ENCODE results near the gene LAMP5. TPM values are rescaled to one million over a fixed set of nuclear protein-coding genes. Genes with fewer than 3 reads are reported as not detected.

Gene LAMP5
- polyA plus RNA-seq, 1 donor from 2014 or later, result 0.43 TPM

DNA sequence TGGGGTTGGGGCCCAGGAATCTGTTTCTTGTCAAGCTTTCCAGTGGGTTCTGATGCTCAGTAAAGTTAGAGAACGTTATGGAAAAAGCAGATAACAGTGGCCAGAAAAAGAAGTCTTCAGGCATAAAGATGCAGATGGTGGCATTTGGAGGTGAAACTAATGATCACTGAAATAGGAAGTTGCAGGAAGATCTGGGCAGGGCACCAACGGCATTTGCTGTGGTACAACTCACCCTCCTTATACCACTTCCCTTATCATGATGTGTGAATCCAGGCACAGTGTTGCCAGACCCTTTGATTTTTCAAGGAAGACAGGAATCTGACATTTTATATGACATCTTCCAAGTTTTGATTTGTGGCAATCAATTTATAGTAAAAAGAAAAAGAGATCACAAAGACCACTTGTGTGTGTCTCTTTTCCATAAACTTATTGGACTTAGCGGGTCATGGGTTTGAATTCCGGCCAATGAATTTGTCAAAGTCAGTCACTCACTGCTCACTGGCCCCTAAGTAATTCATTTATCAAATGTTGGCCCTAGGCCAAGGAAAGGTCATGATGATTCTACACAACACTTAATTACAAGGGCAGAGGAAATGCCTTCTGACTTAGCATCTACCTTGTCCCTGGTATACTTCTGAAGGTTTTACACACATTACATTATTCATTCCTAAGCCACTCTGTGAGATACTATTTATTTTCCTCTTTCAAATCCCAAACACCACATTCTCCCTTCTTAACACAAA is 37.6 kb downstream of the LAMP5 start:
- no peak overlapping the region for H3K4me2 ChIP-seq (ENCODE audit: low read length)
- no peak for TF ChIP-seq TAF1 (IDR thresholded peaks at IDR 0.05; ENCODE audit: low read depth)
- TF ChIP-seq, protein P1, sequence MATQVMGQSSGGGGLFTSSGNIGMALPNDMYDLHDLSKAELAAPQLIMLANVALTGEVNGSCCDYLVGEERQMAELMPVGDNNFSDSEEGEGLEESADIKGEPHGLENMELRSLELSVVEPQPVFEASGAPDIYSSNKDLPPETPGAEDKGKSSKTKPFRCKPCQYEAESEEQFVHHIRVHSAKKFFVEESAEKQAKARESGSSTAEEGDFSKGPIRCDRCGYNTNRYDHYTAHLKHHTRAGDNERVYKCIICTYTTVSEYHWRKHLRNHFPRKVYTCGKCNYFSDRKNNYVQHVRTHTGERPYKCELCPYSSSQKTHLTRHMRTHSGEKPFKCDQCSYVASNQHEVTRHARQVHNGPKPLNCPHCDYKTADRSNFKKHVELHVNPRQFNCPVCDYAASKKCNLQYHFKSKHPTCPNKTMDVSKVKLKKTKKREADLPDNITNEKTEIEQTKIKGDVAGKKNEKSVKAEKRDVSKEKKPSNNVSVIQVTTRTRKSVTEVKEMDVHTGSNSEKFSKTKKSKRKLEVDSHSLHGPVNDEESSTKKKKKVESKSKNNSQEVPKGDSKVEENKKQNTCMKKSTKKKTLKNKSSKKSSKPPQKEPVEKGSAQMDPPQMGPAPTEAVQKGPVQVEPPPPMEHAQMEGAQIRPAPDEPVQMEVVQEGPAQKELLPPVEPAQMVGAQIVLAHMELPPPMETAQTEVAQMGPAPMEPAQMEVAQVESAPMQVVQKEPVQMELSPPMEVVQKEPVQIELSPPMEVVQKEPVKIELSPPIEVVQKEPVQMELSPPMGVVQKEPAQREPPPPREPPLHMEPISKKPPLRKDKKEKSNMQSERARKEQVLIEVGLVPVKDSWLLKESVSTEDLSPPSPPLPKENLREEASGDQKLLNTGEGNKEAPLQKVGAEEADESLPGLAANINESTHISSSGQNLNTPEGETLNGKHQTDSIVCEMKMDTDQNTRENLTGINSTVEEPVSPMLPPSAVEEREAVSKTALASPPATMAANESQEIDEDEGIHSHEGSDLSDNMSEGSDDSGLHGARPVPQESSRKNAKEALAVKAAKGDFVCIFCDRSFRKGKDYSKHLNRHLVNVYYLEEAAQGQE (IDR thresholded peaks at IDR 0.05; ENCODE audit: borderline replicate concordance), result no peak
- H3K9ac ChIP-seq (ENCODE audit: low read length), result no peak overlapping the region

DNA sequence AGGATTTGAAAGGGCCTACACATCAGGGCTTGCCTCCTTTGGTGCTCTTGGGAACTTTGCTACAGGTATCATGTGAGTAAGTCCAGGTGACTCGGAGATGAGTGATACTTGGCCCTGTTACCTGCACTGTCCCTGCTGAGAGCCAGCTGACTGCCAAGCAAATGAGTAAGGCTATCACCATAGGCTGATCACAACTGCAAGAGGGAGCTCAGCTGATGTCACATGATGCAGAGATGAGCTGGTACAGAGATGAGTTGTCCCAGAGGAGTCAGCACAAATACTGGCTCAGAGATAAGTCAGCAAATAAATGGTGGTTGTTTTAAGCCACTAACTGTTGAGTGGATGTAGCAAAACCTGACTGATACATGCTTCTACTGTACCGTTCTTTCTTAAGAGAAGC is 41.4 kb downstream of the LAMP5 start:
- Histone ChIP-seq H3K27me3 (ENCODE audit: insufficient read depth, low read depth, low read length) (no peaks in the 10 kb centered on the region), H3K9ac (ENCODE audit: low read length) (no peak overlapping the region), H3F3A (ENCODE audit: insufficient read depth, low read length, poor library complexity, severe bottlenecking) (no peaks in the 10 kb centered on the region), H3K9me2 (ENCODE audit: insufficient read depth, low read length) (no peaks in the 10 kb centered on the region), H3K9me3 (ENCODE audit: low read length) (no peaks in the 10 kb centered on the region), H2AFZ (ENCODE audit: low read depth, low read length) (no peak overlapping the region), H3K36me3 (ENCODE audit: insufficient read depth, low read length) (peaks cover 8% of the 10 kb centered on the region), H3K4me2 (ENCODE audit: low read length) (no peak overlapping the region), H3K79me2 (replicated peaks; ENCODE audit: insufficient read depth, low read length) (no peaks in the 10 kb centered on the region), H4K20me1 (ENCODE audit: insufficient read depth) (no peaks in the 10 kb centered on the region), H3K4me3 (ENCODE audit: low read length) (no peak overlapping the region), H3K27ac (ENCODE audit: low read length) (no peak overlapping the region)
- TF ChIP-seq, protein P1 (IDR thresholded peaks at IDR 0.05; ENCODE audit: borderline replicate concordance), result no peak
- TF ChIP-seq POLR2AphosphoS5 (IDR thresholded peaks at IDR 0.05) (no peak), TAF1 (IDR thresholded peaks at IDR 0.05; ENCODE audit: low read depth) (no peak), MXI1 (conservative IDR thresholded peaks at IDR 0.05; ENCODE audit: poor library complexity, severe bottlenecking) (no peak)

More for the DNA sequence above, 37.6 kb downstream of the LAMP5 start:
- Histone ChIP-seq H3K9me3 (ENCODE audit: low read length) (no peaks in the 10 kb centered on the region), H3K9me2 (ENCODE audit: insufficient read depth, low read length) (no peaks in the 10 kb centered on the region), H3K4me3 (ENCODE audit: low read length) (no peak overlapping the region), H3K36me3 (ENCODE audit: insufficient read depth, low read length) (peaks cover 5% of the 10 kb centered on the region), H3K27ac (ENCODE audit: low read length) (no peak overlapping the region), H3K27me3 (ENCODE audit: insufficient read depth, low read depth, low read length) (no peaks in the 10 kb centered on the region), H3F3A (ENCODE audit: insufficient read depth, low read length, poor library complexity, severe bottlenecking) (no peaks in the 10 kb centered on the region), H4K20me1 (ENCODE audit: insufficient read depth) (no peaks in the 10 kb centered on the region), H3K79me2 (replicated peaks; ENCODE audit: insufficient read depth, low read length) (no peaks in the 10 kb centered on the region), H2AFZ (ENCODE audit: low read depth, low read length) (no peak overlapping the region)

DNA sequence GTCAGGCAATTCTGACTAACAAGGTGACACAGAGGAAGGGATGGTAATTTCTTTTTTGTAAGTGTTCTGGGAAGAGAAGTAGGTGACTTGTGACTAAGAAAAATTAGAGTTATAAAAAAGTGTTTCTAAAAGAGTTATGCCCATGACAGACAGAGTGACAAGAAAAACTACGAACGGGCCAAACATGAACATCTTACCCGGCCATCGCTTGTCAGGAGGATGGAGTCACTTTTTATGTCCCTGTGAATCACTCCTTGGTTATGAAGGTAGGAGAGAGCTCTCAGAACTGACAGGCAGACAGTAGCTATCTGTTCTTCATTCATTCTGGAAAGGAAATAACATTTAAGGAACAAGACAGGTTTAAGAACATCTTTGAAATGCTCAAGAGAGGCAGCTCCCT is 43.0 kb downstream of the LAMP5 start:
- Histone ChIP-seq H3K79me2 (replicated peaks; ENCODE audit: insufficient read depth, low read length) (no peaks in the 10 kb centered on the region), H3K4me2 (ENCODE audit: low read length) (no peak overlapping the region), H2AFZ (ENCODE audit: low read depth, low read length) (no peak overlapping the region), H3K27me3 (ENCODE audit: insufficient read depth, low read depth, low read length) (no peaks in the 10 kb centered on the region), H3F3A (ENCODE audit: insufficient read depth, low read length, poor library complexity, severe bottlenecking) (no peaks in the 10 kb centered on the region), H4K20me1 (ENCODE audit: insufficient read depth) (no peaks in the 10 kb centered on the region), H3K9me2 (ENCODE audit: insufficient read depth, low read length) (no peaks in the 10 kb centered on the region), H3K9ac (ENCODE audit: low read length) (no peak overlapping the region), H3K9me3 (ENCODE audit: low read length) (no peaks in the 10 kb centered on the region), H3K4me3 (ENCODE audit: low read length) (no peak overlapping the region), H3K27ac (ENCODE audit: low read length) (no peak overlapping the region), H3K36me3 (ENCODE audit: insufficient read depth, low read length) (peaks cover 9% of the 10 kb centered on the region)
- TF ChIP-seq EP300 (conservative IDR thresholded peaks at IDR 0.05; ENCODE audit: poor library complexity, severe bottlenecking), result no peak
- no peak for TF ChIP-seq POLR2AphosphoS5 (IDR thresholded peaks at IDR 0.05)
